Measurements from ENCODE around the gene RSRC1. TPM values are rescaled to one million over a fixed set of nuclear protein-coding genes. Genes with fewer than 3 reads are reported as not detected.
"Not testable (repeated sequence)": the region's sequence is repeated elsewhere in the genome, so short reads cannot be mapped to it uniquely, and the experiment has no call there.

Gene RSRC1
- total and polyA plus RNA-seq, 2 donors (not counting 1 experiment from before 2014, with no cell fraction given): 4.5 to 54.6 TPM

DNA sequence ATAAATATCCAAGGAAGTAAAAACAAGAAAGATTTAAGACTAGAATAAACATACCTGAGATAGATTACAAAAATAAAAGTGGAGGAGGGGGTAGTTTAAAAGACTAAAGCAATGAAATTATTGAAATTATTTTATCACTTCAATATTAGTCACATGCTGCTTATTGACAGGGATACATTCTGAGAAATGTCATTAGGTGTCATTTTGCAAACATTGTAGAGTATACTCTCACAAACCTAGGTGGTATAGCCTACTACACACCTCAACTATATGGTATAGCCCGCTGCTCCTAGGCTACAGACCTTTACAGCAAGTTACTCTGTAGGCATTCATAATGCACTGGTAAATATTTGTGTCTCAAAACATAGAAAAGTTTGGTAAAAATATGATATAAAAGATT is 384.0 kb downstream of the RSRC1 start:
- CTCF ChIA-PET: no interaction called here

DNA sequence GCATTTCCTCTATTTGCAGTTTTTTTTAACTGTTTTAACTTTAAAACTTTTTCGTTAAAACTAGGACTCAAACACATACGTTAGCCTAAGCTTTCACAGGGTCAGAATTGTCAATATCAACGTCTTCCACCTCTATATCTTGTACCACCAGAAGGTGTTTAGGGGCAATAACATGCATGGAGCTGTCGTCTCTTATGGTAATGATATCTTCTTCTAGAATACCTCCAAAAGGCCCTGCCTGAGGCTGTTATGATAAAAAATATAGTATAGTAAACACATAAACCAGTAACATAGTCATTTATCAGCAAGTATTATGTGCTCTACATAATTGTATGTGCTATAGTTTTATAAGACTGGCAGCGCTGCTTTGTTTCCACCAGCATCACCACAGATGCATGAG is 384.8 kb downstream of the RSRC1 start:
- no peaks in the 10 kb centered on the region for H3K79me2 ChIP-seq (ENCODE audit: control insufficient read depth, insufficient read depth, low read length)
- no peak overlapping the region for H3K4me3 Mint-ChIP-seq
- H3K9me3 Mint-ChIP-seq (ENCODE audit: insufficient read depth): peaks cover 15% of the 10 kb centered on the region
- no peaks in the 10 kb centered on the region for H3K27me3 ChIP-seq (replicated peaks in 1 of 4; ENCODE audit: control extremely low read depth in 1 of 4, control insufficient read depth in 3 of 4, insufficient read depth in 4 of 4, low read length in 3 of 4)
- no peaks in the 10 kb centered on the region for H4K20me1 ChIP-seq (ENCODE audit: control insufficient read depth, insufficient read depth, low read length, poor library complexity, severe bottlenecking)
- H3K27ac ChIP-seq (ENCODE audit: low read length in 2 of 2): no peak overlapping the region
- H2AFZ ChIP-seq (ENCODE audit: insufficient read depth, low read depth, low read length, poor library complexity, severe bottlenecking): no peak overlapping the region
- TF ChIP-seq, protein P1, sequence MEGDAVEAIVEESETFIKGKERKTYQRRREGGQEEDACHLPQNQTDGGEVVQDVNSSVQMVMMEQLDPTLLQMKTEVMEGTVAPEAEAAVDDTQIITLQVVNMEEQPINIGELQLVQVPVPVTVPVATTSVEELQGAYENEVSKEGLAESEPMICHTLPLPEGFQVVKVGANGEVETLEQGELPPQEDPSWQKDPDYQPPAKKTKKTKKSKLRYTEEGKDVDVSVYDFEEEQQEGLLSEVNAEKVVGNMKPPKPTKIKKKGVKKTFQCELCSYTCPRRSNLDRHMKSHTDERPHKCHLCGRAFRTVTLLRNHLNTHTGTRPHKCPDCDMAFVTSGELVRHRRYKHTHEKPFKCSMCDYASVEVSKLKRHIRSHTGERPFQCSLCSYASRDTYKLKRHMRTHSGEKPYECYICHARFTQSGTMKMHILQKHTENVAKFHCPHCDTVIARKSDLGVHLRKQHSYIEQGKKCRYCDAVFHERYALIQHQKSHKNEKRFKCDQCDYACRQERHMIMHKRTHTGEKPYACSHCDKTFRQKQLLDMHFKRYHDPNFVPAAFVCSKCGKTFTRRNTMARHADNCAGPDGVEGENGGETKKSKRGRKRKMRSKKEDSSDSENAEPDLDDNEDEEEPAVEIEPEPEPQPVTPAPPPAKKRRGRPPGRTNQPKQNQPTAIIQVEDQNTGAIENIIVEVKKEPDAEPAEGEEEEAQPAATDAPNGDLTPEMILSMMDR (IDR thresholded peaks at IDR 0.05): no peak
- TF ChIP-seq EZH2 (IDR thresholded peaks at IDR 0.05; ENCODE audit: borderline replicate concordance, insufficient read depth, low read depth, low read length, poor library complexity, severe bottlenecking): no peak
- WGBS (ENCODE audit: insufficient coverage): no CpG with 5 or more reads among the region's 5 CpGs
- ChIA-PET POLR2A (no interaction called here), CTCF (no interaction called here)
- ATAC-seq (ENCODE audit: low read depth): no peak
- intact Hi-C loops (cut with micrococcal nuclease): no loop called here
- H3K27ac Mint-ChIP-seq: no peak overlapping the region
- DNase-seq: no peak
- no peak overlapping the region for H3K4me2 ChIP-seq (replicated peaks; ENCODE audit: low read depth, low read length, poor library complexity, severe bottlenecking)
- no peaks in the 10 kb centered on the region for H3K4me1 ChIP-seq (ENCODE audit: control insufficient read depth in 2 of 2, insufficient read depth in 2 of 2, low read length in 2 of 2)
- H3K36me3 ChIP-seq (replicated peaks in 1 of 2; ENCODE audit: control extremely low read depth in 1 of 2, control insufficient read depth in 1 of 2, extremely low read depth in 1 of 2, insufficient read depth in 2 of 2, low read length in 1 of 2): no peaks in the 10 kb centered on the region
- H3K4me1 Mint-ChIP-seq: no peaks in the 10 kb centered on the region
- no peaks in the 10 kb centered on the region for H3K27me3 Mint-ChIP-seq
- H3K9ac ChIP-seq (ENCODE audit: low read length): no peak overlapping the region
- no peak overlapping the region for H3K4me3 ChIP-seq (ENCODE audit: control extremely low read depth in 1 of 5, extremely low read depth in 1 of 5, insufficient read depth in 1 of 5, low read depth in 2 of 5, low read length in 4 of 5)
- H3K9me3 ChIP-seq (ENCODE audit: control extremely low read depth in 1 of 3, control insufficient read depth in 2 of 3, insufficient read depth in 1 of 3, low read length in 2 of 3): peaks cover 0 to 11% (median 3%) of the 10 kb centered on the region in 3 donors

More for the DNA sequence above, 384.0 kb downstream of the RSRC1 start:
- Histone ChIP-seq H3K27ac (ENCODE audit: low read length in 2 of 2) (no peak overlapping the region), H3K4me2 (replicated peaks; ENCODE audit: low read depth, low read length, poor library complexity, severe bottlenecking) (no peak overlapping the region), H4K20me1 (ENCODE audit: control insufficient read depth, insufficient read depth, low read length, poor library complexity, severe bottlenecking) (no peaks in the 10 kb centered on the region), H2AFZ (ENCODE audit: insufficient read depth, low read depth, low read length, poor library complexity, severe bottlenecking) (no peak overlapping the region), H3K79me2 (ENCODE audit: control insufficient read depth, insufficient read depth, low read length) (no peaks in the 10 kb centered on the region), H3K27me3 (replicated peaks in 1 of 4; ENCODE audit: control extremely low read depth in 1 of 4, control insufficient read depth in 3 of 4, insufficient read depth in 4 of 4, low read length in 3 of 4) (no peaks in the 10 kb centered on the region), H3K36me3 (replicated peaks in 1 of 2; ENCODE audit: control extremely low read depth in 1 of 2, control insufficient read depth in 1 of 2, extremely low read depth in 1 of 2, insufficient read depth in 2 of 2, low read length in 1 of 2) (no peaks in the 10 kb centered on the region), H3K4me3 (ENCODE audit: control extremely low read depth in 1 of 5, extremely low read depth in 1 of 5, insufficient read depth in 1 of 5, low read depth in 2 of 5, low read length in 4 of 5) (no peak overlapping the region), H3K9me3 (ENCODE audit: control extremely low read depth in 1 of 3, control insufficient read depth in 2 of 3, insufficient read depth in 1 of 3, low read length in 2 of 3) (peaks cover 0 to 6% (median 0%) of the 10 kb centered on the region in 3 donors), H3K9ac (ENCODE audit: low read length) (no peak overlapping the region), H3K4me1 (ENCODE audit: control insufficient read depth in 2 of 2, insufficient read depth in 2 of 2, low read length in 2 of 2) (no peaks in the 10 kb centered on the region)
- POLR2A ChIA-PET: no interaction called here
- DNase-seq: no peak
- no peak overlapping the region for H3K4me3 Mint-ChIP-seq
- H3K27ac Mint-ChIP-seq: no peak overlapping the region
- intact Hi-C loops (cut with micrococcal nuclease): no loop called here
- TF ChIP-seq, protein P1 (IDR thresholded peaks at IDR 0.05): no peak
- no peak for TF ChIP-seq EZH2 (IDR thresholded peaks at IDR 0.05; ENCODE audit: borderline replicate concordance, insufficient read depth, low read depth, low read length, poor library complexity, severe bottlenecking)
- H3K4me1 Mint-ChIP-seq: no peaks in the 10 kb centered on the region
- peaks cover 14% of the 10 kb centered on the region for H3K9me3 Mint-ChIP-seq (ENCODE audit: insufficient read depth)
- no peak for ATAC-seq (ENCODE audit: low read depth)
- no peaks in the 10 kb centered on the region for H3K27me3 Mint-ChIP-seq
- no CpG with 5 or more reads among the region's 1 CpG for WGBS (ENCODE audit: insufficient coverage)

DNA sequence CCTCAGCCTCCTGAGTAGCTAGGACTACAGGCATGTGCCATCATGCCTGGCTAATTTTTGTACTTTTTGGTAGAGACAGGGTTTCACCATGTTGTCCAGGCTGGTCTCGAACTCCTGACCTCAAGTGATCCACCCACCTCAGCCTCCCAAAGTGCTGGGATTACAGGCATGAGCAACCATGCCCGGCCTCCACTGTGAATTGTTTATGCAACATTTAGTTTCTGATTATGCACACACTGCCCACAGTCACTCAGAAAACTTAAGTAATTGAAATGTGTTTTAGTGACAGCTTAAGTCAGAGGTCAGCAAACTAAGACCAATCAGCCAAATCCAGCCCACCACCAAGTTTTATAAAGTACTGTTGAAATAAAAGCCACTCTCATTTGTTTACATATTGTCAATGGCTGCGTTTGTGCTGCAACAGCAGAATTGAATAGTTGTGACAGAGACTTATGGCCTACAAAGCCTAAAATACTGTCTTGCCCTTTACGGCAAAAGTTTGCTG is 385.6 kb downstream of the RSRC1 start:
- CTCF ChIA-PET; H3K27ac Mint-ChIP-seq; H3K36me3 ChIP-seq (replicated peaks in 1 of 2; ENCODE audit: control extremely low read depth in 1 of 2, control insufficient read depth in 1 of 2, extremely low read depth in 1 of 2, insufficient read depth in 2 of 2, low read length in 1 of 2); H3K4me1 ChIP-seq (ENCODE audit: control insufficient read depth in 2 of 2, insufficient read depth in 2 of 2, low read length in 2 of 2); H4K20me1 ChIP-seq (ENCODE audit: control insufficient read depth, insufficient read depth, low read length, poor library complexity, severe bottlenecking); intact Hi-C loops (cut with micrococcal nuclease); DNase-seq; H3K27me3 ChIP-seq (replicated peaks in 1 of 4; ENCODE audit: control extremely low read depth in 1 of 4, control insufficient read depth in 3 of 4, insufficient read depth in 4 of 4, low read length in 3 of 4); H3K4me3 Mint-ChIP-seq; H3K4me2 ChIP-seq (replicated peaks; ENCODE audit: low read depth, low read length, poor library complexity, severe bottlenecking); H3K4me3 ChIP-seq (ENCODE audit: control extremely low read depth in 1 of 5, extremely low read depth in 1 of 5, insufficient read depth in 1 of 5, low read depth in 2 of 5, low read length in 4 of 5); H3K79me2 ChIP-seq (ENCODE audit: control insufficient read depth, insufficient read depth, low read length); H2AFZ ChIP-seq (ENCODE audit: insufficient read depth, low read depth, low read length, poor library complexity, severe bottlenecking); H3K9ac ChIP-seq (ENCODE audit: low read length); H3K4me1 Mint-ChIP-seq; POLR2A ChIA-PET; H3K27me3 Mint-ChIP-seq; H3K27ac ChIP-seq (ENCODE audit: low read length in 2 of 2); ATAC-seq (ENCODE audit: low read depth): not testable (repeated sequence)
- 100% methylated on average over 1 of the region's 4 CpGs for WGBS (ENCODE audit: insufficient coverage)
- peaks cover 21% of the 10 kb centered on the region for H3K9me3 Mint-ChIP-seq (ENCODE audit: insufficient read depth)
- H3K9me3 ChIP-seq (ENCODE audit: control extremely low read depth in 1 of 3, control insufficient read depth in 2 of 3, insufficient read depth in 1 of 3, low read length in 2 of 3): peaks cover 1 to 11% (median 3%) of the 10 kb centered on the region in 3 donors
